AML-193 (cell line): ENCODE results near the gene ZNF280D.
A peak's percentile ranks its signal among the peaks of the same experiment; 100 is the strongest.

Experiments
- DNase-seq, 2 experiments: peaks; one replicate each; lab custom pipeline; 2025; lab: John Stamatoyannopoulos, UW

Gene ZNF280D

DNA sequence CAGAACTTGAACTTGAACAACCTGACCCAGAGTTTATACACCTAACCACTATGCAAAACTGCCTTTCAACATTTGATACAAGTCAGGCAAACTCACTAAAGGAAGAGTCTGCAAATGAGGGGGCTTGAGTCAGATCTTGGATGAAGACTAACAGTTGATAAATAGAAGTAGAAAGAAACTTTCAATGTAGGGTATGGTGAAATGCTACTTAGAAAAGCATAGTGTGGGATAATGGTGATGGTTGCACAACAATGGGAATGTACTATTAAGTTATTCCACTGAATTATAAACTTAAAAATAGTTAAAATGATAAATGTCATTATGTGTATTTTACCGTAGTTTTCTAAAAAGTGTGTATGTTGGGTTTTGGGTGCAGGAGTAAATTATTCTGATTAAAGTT, 19.7 kb upstream of the ZNF280D start:
- no peak for DNase-seq

DNA sequence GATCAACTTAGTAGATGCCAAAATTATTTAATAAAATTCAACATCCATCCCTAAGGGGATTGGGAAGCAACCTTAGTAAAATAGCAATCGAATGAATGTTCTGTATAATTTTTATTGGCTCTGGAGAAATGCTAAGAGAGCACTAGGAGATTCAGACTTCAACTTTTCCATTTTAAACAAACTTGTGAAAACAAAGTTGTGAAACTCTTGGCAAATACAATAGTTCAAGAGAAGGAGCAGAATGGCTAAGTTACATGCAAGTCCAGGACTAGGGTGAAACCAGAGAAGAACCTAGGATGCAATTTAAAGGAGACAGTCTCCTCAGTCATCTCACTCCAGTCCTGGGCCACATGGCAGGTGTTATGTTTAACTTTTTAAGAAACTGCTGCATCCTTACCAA, 16.7 kb upstream of the ZNF280D start:
- no peak for DNase-seq

DNA sequence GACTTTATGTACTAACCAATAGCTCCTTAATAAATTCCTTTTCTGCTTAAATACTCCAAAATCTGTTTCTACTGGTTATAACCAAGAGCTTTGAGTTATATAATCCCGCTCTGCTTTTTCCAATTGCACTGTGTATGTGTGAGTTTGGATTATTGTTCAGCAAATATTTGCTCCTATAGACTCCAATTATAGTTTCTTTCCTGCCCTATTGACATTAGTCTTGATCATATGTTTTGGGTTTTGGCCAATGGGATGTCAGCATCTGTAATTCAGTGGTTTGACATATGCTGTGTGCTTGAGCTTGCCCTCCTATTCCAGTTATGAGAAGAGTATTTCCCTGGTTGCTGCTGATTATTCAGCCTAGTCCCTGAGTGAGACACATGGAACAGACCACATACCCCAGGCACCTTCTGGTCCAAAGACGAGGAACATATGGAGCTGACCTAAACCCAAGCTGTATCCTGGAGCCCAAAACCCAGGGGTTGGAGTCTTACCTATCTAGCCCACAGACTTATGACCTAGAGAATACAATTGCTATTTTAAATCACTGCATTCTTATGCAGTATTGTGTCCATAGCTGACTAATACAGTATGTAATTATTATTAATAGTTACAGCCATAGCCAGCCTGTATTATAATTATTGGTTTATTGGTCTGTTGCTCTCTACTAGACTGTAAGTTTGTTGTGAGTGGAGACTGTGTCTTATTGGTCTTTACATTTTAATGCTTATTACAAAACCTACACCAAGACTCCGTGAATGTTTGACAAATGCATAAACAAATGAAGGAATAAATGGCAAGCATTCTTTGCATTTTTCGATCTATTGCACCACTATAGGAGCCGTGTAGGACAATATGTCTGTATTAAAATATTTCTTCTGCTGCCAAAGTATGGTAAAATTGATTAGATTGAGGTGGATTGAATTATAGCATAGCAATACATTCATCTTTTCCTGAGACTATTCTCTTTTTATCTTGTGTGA, 11.7 kb upstream of the ZNF280D start:
- DNase-seq, result no peak

DNA sequence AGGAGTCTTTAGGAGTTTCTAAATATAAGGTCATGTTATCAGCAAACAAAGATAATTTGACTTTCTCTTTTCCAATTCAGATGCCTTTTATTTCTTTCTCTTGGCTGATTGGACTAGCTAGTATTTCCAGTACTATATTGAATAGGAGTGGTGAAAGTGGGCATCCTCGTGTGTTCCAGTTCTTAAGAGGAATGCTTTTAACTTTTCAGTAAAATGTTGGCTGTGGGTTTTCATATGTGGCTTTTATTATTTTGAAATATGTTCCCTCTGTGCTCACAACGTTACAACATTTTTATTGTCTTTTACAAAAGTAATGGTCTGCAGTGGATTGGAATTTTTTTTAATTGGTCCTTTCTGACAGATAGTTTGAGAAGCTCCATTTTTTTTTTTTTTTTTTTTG, 8.2 kb upstream of the ZNF280D start:
- DNase-seq, result no peak

DNA sequence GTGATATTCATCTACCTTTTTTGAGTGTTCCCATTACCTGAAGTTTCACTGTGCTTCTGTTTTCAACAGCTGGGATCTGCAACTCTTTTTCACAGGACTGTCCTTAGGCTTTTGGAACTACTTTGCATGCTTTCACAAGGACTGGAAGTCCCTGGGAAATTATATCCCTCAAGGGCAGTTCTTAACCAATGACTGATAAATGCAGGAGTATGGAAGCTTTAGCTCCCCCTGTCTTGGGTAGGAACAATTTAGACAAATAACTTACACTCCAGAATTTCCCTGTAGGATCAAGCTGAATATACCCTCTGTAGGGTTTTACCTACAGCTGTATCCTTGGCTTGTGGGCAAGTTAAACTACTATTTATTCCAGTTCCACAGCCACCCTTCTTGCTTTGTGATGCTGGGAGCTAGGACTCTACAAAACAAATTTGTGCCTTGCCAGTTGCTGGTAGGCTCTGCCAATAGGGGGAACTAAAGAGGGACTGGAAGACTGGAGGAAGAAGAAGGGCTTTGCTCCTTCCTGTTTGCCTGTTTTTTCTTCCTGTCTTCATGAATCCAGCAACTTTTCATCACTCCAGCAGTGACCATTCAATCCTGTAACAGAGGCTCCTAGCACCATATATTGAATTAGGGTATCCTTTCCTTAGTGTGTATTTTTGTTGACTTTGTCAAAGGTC, 6.8 kb upstream of the ZNF280D start:
- DNase-seq, result peak; percentile 29 to 59

DNA sequence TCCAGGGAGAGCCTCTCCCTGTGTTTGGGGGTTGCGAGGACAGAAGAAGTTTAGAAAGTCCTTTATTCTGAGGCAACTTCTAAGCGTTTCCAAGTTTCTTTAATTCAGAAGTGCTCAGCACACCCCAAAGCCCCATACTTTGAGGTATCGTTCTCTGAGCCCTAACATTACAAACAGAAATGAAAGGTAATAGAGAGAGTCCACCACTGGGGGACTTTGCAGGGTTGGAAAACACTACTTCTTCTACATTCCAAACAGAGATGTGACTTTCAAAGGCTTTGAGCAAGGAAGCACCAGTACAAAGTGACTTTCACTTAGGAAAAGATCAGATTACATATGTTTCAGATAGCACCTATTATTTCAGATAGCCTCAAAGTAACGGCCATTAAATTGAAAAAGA, 6.2 kb upstream of the ZNF280D start:
- no peak for DNase-seq

DNA sequence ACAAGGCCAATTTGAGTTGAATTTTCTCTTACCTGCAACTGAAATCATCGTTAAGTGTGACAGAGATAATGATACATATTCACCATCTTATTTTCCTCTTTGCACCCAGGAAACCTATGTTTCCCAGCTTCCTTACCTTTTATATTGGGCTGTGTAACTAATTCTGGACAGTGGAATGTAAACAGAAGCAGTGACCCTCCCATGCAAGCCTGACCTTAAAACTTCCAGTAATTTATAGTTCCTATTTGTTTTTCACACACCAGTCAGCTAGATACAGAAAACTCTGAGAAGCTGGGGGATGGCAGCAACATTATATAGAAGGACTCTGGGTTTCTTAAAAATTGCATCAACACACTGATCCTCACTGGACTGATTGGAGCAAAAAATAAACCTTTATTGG, 4.5 kb upstream of the ZNF280D start:
- no peak for DNase-seq

DNA sequence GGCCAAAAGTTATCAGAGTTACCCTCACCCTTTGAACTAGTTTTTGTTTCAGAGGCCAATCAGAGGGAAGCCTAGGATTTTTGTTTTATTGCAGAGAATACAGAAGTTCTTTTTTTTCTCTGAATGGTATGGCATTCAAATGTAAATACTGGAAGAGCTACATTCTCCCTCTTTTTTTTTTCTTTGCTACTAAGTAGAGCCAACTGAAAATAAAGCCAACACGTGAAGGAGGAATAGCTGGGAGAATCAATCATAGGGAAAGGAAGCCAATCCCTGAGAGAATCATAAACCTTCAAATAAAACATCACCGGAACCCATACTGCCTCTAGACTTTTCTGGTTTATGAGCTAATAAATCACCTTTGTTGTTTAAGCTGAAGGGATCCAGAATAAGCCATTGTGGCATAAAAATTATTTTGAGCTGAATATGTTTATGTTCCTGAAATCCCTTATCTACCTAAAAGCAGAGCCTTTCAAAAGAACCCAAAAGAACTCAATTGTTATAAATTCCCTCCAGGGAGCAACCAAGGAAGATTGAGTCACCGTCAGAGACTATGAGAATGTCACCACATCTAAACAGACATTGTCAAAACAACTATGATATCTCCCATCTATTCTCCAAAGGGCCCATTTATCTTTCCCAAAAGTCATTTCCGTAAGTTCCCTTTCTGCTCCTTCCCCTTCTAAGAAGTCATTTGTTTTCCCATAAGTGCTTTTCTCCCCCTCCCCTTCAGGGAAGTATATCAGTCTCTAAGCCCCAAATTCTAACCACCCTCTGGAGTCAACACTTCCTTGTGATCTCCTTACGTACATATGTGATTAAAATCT, 3.8 kb upstream of the ZNF280D start:
- DNase-seq, result no peak

DNA sequence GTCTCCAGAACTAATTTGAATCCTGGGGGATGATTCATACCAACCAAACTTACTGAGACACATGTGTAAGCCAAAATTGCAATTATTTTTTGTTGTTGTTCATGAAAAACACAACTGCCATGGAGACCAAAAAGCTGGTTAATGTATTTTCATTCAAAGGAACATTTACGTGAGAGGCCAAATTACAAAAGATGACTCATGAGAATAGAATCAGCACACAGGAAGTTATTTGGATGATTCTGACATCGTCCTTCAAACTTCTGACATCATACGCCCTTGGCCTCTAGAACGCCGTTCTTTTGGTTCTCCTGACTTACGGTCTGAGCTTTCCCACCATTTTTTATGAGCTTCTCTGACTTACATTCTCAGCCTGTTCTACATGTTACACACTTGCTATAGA, 3.0 kb upstream of the ZNF280D start:
- DNase-seq, result no peak

DNA sequence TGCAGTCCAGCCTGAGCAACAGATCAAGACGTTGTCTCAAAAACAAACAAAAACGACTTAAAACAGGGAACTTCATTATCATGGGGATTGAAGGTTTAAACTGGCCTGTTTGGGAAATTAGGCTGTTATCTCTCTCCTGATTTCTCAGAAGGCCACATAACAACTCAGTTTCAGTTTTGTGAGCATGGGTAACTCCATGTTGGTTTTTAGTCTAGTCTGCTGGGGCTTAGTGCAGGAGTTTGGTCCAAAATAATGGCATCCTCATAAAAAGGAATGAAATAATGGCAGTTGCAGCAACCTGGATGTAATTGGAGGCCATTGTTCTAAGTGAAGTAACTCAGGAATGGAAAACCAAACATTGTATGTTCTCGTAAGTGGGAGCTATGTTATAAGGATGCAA, 2.3 kb upstream of the ZNF280D start:
- DNase-seq, result no peak

DNA sequence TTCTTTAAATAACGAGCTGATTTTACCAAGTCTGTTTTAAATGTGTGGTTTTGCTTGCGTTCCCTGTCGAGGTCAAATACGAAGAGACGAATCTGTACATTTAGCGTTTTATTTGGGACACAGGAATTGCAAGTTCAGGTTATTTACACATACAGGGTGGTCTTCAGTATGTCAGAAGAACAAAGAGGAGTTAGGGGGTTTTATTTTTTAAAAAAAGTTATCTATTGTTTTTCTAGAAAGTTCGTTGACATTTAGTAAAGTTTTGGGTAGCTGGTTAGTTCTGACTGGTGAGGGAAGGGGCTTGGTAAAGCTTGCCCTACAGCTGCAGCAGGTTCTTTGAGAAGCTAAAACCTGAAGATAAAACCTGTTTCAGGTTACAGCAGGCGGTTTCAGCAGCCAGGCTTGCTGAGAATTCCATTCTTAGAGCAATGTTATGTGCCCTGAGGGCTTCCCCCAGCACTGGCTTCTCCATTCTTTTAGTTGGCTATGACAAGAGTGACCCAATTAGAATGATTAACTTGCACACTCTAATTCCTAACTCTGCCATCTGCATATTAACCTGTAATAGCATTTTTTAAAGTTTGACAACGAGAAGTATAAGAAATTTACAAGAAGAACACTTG, 815 bp upstream of the ZNF280D start:
- no peak for DNase-seq

DNA sequence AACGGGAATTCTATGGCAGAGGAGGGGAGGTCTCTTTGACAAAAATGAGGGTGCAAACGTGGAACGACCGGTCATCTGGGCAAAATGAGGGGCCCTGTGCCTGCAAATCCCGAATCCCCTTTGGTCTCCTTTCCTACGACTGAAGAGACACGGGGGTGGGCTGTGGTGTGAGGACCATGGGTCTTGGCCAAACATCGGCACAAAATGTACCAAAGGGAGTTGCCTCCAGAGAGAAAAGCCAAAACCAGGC, 498 bp downstream of the ZNF280D start:
- no peak for DNase-seq

DNA sequence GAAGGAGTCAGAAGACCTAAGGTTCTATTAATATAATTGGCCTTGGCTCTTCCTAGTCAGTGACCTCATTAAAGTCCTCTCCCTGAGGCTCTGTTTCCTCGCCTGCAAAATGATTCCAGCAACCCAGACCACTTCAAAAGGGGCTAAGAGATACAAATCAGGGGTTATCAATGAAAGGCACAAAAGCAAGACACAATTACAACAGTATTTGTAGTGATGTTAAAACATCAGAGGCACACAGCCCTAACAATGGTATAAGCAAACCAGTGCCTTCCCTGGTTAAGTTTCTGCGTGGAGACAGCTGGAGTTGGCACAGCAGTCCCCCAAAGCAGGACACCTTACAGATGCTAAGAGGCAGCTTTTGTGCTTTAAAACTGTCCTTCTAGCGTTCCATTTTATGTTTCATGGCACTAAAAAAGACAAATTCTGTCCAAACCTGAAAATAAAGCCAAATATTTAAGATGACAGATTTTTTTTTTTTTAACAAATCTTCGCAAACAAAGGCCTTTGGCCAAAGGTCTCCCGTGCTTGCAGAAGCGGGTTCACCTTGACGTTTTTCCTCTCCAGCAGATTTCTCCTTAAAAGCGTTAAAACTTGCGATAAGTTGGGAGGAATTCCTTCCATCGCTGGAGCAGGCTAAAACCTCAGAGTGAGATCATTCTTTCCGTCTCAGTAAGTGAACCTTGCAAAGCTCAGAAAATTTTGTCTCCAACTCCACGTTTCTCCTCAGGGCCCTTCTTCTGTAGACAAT, 999 bp downstream of the ZNF280D start:
- peak in 1 of 2 experiments; percentile 13 for DNase-seq

DNA sequence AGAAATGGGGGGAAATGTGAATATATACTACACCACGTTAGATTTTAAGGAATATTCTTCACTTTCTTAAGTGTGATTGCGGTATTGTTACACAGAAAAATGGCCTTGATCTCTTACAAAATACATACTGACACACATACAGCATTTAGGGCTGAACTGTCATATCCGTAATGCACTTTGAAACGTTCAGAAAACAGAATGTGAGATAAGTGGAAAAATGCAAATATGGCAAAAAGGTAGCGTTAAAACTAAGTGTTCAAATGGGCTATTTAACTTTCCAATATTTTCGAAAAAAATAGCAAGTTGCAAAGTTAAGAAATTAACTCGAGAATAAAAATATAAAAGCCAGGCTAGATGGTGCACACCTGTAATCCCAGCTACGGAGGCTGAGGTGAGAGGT, 1.8 kb downstream of the ZNF280D start:
- DNase-seq, result no peak

DNA sequence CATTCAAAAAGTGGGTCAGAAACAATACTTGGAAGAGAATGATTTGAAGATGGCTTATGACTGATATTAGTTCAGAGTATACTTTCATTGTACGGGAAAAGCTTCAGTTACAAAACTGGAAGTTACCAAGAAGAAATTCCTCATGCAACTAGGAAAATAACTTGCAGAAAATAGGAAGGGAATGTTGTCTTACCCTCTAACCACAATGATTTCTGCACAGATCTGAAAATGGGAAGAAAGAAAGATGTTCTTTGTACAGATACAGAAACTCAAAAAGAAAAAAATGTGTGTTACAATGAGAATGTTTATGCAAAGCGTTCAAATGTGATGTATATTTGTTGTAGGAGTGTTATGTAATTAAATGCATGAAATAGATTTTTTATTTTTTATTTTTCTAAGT, 3.7 kb downstream of the ZNF280D start:
- DNase-seq, result no peak

DNA sequence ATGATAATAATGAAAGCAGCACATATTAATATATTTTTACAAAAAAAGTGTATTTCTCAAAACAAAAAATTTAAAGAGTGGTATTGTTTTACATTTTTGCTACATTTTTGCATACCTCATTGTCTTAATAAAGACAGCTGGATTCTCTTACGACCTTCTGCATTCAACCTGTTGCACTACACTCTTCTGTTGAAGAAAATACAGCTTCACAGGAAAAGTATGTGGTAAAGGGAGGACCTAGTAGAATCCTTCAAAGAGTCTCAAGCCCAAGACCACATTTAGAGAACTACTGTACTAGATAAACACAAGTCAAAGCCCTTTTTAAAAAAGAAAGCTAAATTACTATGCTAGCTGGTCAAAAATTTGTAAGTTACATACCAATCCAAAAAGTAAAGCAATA, 7.9 kb downstream of the ZNF280D start:
- no peak for DNase-seq

DNA sequence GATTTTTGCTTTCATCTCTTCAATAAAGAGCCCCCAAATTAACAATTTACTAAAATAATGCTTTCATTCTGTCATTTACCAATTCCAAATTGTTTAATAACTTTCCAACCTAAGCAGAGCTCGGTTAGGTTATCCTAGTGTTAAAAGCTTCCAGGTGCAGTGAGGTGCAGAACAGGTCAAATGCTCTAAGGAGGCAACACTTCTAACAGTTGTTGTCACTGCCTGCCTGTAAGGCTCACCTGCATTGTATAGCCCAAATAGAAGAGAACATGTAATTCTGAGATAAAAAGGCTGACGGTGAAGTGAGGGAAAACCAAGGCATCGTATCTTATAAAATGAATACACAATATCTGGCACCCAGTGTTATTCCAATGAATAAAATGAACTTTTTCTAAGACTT, 9.1 kb downstream of the ZNF280D start:
- no peak for DNase-seq

DNA sequence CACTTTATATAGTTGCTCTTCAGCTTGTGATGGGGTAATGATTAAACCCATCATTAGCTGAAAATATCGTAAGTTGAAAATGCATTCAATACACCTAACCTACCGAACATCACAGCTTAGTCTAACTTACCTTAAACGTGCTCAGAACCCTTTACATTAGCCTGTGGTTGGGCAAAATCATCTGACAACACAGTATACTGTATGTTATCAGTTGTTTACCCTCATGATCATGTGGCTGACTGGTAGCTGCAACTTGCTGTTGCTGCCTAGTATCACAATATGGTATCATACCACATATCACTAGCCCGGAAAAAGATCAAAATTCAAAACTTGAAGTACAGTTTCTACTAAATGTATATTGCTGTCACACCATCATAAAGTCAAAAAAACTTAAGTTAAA, 9.5 kb downstream of the ZNF280D start:
- no peak for DNase-seq

DNA sequence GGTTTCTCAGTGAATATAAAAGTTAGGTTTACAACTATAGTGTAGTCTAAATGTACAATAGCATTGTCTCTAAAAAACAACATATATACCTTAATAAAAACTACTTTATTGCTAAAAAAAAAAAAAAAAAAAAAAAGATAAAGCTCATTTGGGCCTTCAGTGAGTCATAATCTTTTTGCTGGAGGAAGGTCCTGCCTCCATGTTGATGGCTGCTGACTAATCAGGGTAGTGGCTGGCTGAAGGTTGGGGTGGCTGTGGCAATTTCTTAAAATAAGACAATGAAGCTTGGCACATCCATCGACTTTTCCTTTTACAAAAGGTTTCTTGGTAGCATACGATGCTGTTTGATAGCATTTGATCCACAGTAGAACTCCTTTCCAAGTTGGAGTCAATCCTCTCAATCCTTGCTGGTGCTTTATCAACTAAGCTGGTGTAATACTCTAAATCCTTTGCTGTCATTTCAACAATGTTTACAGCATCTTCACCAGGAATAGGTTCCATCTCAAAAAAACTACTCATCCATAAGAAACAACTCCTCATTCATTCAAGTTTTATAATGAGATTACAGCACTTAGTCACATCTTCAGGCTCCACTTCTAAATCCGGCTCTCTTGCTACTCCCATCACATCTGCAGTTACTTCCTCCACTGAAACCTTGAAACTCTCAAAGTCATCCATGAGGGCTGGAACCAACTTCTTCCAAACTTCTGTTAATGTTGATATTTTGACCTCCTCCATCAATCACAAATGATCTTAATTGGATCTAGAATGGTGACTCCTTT, 13.3 kb downstream of the ZNF280D start:
- DNase-seq, result no peak

DNA sequence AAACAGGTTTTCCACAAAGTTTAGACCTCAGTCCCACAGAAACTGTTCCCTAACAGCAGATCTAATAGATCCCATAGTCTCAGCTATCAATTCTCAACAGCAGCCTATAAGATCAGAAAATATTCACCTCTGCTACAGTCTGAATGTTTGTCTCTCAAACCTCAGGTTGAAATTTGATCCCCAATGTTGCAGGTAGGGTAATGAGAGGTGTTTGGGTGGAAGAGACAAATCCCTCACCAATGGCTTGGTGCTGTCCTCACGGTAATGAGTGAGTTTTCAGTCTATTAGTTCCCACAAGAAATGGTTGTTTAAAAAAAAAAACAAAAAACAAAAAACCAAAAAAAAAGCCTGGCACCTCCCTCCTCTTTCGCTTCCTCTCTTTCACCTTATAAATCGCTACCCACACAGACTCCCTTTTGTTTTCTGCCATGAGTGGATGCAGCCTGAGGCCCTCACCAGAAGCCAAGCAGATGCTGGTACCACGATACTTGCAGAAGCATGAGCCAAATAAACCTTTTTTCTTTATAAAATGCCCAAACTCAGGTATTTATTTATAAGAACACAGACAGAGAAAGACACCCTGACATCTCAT, 14.2 kb downstream of the ZNF280D start:
- DNase-seq, result no peak
